Myocyte (in vitro differentiated cells): ENCODE data around the gene CDC14C. TPM values are rescaled to one million over a fixed set of nuclear protein-coding genes. Genes with fewer than 3 reads are reported as not detected.
"Not testable (repeated sequence)": the region's sequence is repeated elsewhere in the genome, so short reads cannot be mapped to it uniquely, and the experiment has no call there.

Experiments used
- DNase-seq: peaks from one replicate; pipeline ENCODE4 v3.0.0-alpha.2; 2012; ENCODE audit warnings: low read depth
- polyA plus RNA-seq: library from polyadenylated mRNA; unstranded; fragments of >200 nt; gene quantifications from one replicate; pipeline ENCODE4 v1.2.1, GENCODE V29; 2012; ENCODE audit warnings: missing spikeins
- total RNA-seq: library from RNA; depleted of rRNA; stranded (reverse); fragments of >200 nt; gene quantifications from 2 replicates; pipeline ENCODE4 v1.2.3, GENCODE V29; 2014

CDC14C gene
- total RNA-seq = not detected in 2 replicates
- polyA plus RNA-seq = not detected

GRCh38 chr7:48924433-48924832, at the start of gene CDC14C:
Gene CDC14C (plus strand): TSS chr7:48924547. CDS start chr7:48924673, 126 bp downstream.
- DNase-seq = no peak

- peak; percentile 59 for DNase-seq
Measured at GRCh38 chr7:48875045-48875916, 49.1 kb upstream of the CDC14C start.

- DNase-seq = no peak
Measured at GRCh38 chr7:48876087-48876486, 48.3 kb upstream of the CDC14C start.

DNA sequence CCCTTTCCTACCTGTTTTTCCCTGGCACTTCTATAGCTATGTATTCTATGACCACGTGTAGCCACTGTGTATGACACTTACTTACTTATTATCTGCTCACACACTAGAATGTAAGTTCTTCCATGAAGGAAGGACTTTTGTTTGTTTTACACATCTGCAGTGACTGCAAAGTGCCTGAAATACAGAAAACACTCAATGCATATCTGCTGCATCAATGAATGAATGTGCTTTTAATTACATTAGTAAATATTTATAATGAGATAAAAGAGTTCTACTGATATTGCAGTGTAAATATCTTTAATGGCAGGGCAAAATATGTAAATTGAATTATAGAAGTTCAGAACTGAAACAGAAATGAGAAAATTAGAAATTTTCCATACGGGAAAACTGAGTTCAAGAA, 43.5 kb upstream of the CDC14C start:
- no peak for DNase-seq

- DNase-seq = peak; percentile 35
Measured at GRCh38 chr7:48887500-48887899, 36.8 kb upstream of the CDC14C start.

DNA sequence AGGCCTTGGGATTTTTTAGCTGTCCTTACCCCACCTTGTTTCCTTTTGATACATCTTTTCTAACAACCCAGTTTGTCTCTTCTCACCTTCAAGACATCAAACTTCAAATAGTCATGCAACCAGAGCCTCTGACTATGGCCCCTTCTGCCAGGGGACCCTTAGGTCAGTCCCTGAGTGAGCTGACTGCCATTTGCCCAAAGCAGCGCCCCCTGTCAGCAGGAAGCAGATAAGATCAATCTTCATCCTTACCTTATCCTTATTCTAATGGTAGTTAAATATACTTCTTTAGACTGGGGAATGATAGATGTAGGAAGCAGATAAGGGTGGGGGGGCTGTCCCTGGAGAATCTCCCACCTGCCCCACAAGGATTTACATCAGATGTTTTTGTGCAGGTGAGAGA, 29.8 kb upstream of the CDC14C start:
- no peak for DNase-seq

- no peak for DNase-seq
Measured at GRCh38 chr7:48899932-48900331, 24.4 kb upstream of the CDC14C start.

- no peak for DNase-seq
Measured at GRCh38 chr7:48901966-48902365, 22.4 kb upstream of the CDC14C start.

- DNase-seq = no peak
Measured at GRCh38 chr7:48904975-48905374, 19.4 kb upstream of the CDC14C start.

DNA sequence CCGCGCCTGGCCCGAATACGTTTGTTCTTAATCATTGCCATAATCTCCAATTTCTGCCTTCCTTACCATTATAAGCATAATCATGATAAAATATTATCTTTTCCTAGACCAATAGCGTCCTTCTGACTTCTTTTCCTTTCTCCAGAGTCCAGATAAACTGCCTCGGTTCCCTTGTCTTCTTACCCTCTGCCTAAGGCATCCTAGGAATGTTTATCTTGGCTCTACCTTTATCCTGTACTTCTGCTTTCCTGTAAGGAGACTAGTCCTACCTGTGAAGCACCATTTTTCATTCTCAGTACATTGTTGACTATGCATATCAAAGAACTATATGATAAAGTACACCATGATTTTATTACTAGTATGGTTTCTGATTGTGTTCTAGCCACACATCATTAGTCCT, 18.7 kb upstream of the CDC14C start:
- DNase-seq = not testable (repeated sequence)

DNA sequence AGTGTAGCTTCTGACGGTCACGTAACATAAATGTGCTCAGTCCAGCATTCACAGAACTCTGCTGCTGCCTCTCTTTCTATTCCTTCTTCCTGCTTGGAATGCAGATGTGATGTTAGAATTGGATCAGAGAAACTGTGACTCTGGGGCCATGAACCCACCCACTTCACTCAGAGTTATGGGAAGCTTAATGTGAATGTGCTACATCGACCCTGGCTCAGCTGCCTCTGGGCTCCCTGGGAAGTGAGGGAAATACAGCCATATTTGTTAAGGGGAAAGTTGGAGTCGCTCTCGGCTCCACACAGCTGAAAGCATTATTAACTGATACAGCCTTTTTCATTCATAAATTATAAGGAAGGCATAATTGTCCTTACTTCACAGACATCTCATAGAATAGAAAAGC, 14.5 kb upstream of the CDC14C start:
- not testable (repeated sequence) for DNase-seq

- DNase-seq = no peak
Measured at GRCh38 chr7:48931481-48931880, 7.1 kb downstream of the CDC14C start.

- DNase-seq = no peak
Measured at GRCh38 chr7:48932126-48932910, 8.0 kb downstream of the CDC14C start.

DNA sequence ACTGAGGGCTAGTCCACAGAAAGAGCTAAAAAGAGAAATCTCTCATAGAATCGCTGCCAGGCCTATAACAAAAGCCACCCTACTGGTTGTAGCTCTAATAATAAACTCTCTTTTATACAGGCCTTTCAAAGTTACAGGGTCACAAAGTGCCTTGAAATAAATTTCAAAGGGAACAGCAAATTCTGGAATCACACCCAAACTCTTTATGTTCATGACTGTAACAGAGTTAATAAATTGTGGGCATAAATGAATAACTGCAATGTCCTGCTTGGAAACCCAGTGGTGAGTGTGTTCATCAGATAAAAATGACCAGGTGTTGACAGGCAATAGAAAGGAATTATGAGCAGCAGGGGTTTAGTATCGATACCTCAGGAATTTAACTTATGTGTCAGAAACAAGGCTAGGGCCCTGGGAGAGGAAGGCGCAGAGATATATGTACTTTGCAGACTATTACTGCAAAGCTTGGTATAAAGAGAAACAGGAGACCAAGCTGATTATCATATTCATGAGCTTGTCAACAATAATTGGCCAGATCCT, 9.3 kb downstream of the CDC14C start:
- DNase-seq = no peak

DNA sequence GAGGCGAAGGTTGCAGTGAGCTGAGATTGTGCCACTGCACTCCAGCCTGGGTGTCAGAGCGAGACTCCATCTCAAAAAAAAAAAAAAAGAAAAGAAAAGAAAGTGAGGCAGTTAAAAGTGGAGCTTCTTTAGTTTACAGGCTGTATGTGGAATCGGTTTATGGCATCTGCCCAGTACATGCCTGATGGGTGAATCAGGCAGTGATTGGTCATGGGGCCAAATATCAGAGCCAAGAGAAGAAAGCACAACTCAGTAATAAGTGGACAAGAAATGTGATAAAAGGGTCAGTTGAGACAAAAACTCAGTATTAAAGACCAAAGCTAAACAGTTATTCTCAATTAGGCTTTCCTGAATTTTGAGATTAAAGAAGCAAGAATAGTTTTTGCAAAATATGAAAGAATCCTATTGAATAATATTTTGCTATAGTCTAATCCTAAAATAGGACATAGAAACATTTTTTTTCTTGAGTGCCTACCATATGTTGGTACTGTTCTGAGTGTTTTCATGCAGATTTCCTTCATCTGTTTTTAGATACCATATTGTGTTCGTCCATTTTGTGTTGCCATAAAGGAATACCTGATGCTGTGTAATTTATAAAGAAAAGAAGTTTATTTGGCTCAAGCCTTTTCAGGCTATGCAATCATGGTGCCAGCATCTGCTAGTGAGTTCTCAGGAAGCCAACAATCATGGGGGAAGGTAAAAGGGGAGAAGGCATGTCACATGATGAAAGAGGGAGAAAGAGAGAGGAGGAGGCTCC, 14.4 kb downstream of the CDC14C start:
- peak; percentile 18 for DNase-seq

- no peak for DNase-seq
Measured at GRCh38 chr7:48943279-48943990, 19.1 kb downstream of the CDC14C start.

DNA sequence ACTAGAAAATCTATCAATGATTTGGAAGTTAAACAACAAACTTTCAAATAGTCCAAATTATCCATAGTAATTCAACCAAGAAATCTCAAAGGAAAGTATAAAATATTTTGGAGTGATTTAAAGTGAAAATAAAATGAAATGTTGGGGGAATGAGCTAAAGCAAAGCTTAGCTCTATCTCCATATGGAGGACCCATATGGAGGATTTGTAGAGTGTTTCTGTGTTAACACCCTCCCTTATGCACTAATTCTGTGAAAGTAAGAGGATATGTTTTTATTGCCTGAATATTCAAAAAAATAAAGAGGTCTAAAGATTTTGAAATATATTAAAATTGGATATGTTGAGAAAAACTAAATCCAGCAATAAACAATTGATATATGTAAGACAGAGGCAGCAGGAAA, 31.6 kb downstream of the CDC14C start:
- no peak for DNase-seq

DNA sequence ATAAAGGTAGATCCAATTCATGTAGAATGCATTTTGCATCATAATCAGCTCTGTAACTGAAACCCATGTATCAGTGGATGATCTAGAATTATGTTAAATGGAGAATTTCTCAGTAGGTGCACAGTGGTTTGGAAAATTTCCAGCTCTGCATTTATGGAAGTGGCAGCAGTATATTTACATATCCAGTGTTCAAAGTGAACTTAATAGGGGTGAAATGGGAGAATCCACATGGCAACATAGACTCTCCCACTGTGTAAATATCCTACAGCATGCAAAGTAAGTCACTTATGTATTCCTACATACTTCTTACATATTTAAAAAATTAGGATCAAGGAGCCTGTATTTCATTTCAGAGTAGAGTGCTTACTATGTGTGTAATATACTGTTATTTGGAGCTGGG, 35.3 kb downstream of the CDC14C start:
- DNase-seq = no peak

- DNase-seq = no peak
Measured at GRCh38 chr7:48962821-48963505, 38.6 kb downstream of the CDC14C start.

DNA sequence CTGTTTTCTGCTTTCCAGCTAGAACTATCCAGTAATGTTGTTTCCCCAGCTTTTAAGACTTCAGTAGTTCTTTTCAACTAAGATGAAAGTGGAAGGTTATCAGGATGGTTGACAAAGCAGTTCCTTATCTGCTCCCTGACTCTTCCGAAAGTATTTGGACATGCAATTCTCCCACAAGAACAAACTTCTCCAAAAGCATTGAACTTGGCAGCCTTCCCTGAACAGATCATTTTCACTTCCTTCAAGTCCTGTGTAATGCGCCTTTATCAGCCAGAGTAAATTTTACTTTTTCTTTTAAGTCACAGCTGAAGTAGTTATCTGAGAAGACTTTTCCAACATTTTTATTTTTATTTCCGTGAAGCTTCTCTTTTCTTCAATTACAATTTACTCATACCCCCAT, 39.7 kb downstream of the CDC14C start:
- no peak for DNase-seq
